ENCODE results near the gene CMPK1. TPM values are rescaled to one million over a fixed set of nuclear protein-coding genes. Genes with fewer than 3 reads are reported as not detected.

The CMPK1 gene
- total RNA-seq, 2 donors from 2014 or later, result 62.0 to 70.3 TPM

- Histone ChIP-seq H3K36me3 (replicated peaks in 1 of 2; ENCODE audit: insufficient read depth in 1 of 2, low read depth in 2 of 2) (no peaks in the 10 kb centered on the region), H3K27me3 (no peaks in the 10 kb centered on the region), H3K4me1 (no peaks in the 10 kb centered on the region), H3K4me3 (no peak overlapping the region), H3K9me3 (no peaks in the 10 kb centered on the region), H3K27ac (no peak overlapping the region)
- intact Hi-C loops (cut with DNase I), result no loop called here
- no peak for ATAC-seq
- 71 to 77% methylated on average over 3 of the region's 3 CpGs for WGBS, 2 donors
- DNase-seq, result no peak
- TF ChIP-seq CTCF (IDR thresholded peaks at IDR 0.05), result no peak
- no peak for TF ChIP-seq POLR2A (IDR thresholded peaks at IDR 0.05)
These were observed 61.8 kb downstream of the CMPK1 start for GRCh38 chr1:47395433-47395832.

- no peak for DNase-seq
- Histone ChIP-seq H3K27ac (no peak overlapping the region), H3K9me3 (no peaks in the 10 kb centered on the region), H3K27me3 (no peaks in the 10 kb centered on the region), H3K4me1 (no peaks in the 10 kb centered on the region), H3K36me3 (replicated peaks in 1 of 2; ENCODE audit: insufficient read depth in 1 of 2, low read depth in 2 of 2) (no peaks in the 10 kb centered on the region), H3K4me3 (no peak overlapping the region)
- intact Hi-C loops (cut with DNase I), result no loop called here
- TF ChIP-seq CTCF (IDR thresholded peaks at IDR 0.05) (no peak), POLR2A (IDR thresholded peaks at IDR 0.05) (no peak)
- no peak for ATAC-seq
- 86 to 94% methylated on average over 3 to 6 of the region's 6 CpGs for WGBS, 2 donors
These were observed 63.1 kb downstream of the CMPK1 start for GRCh38 chr1:47396671-47397196.

GRCh38 chr1:47399138-47399845, 65.7 kb downstream of the CMPK1 start:
- intact Hi-C loops (cut with DNase I), result no loop called here
- no peak for ATAC-seq
- H3K9me3 ChIP-seq, result no peaks in the 10 kb centered on the region
- no peaks in the 10 kb centered on the region for H3K4me1 ChIP-seq
- H3K4me3 ChIP-seq, result no peak overlapping the region
- H3K27me3 ChIP-seq, result no peaks in the 10 kb centered on the region
- TF ChIP-seq POLR2A (IDR thresholded peaks at IDR 0.05) (no peak), CTCF (IDR thresholded peaks at IDR 0.05) (no peak)
- 79 to 88% methylated on average over 4 of the region's 4 CpGs for WGBS, 2 donors
- H3K27ac ChIP-seq, result no peak overlapping the region
- no peak for DNase-seq
- H3K36me3 ChIP-seq (replicated peaks in 1 of 2; ENCODE audit: insufficient read depth in 1 of 2, low read depth in 2 of 2), result no peaks in the 10 kb centered on the region

- no peak for TF ChIP-seq POLR2A (IDR thresholded peaks at IDR 0.05)
- no peak for TF ChIP-seq CTCF (IDR thresholded peaks at IDR 0.05)
These were observed 66.2 kb downstream of the CMPK1 start for GRCh38 chr1:47399846-47400155.

GRCh38 chr1:47401761-47402160, 68.2 kb downstream of the CMPK1 start:
- ATAC-seq (no peak), DNase-seq (no peak)
- Histone ChIP-seq H3K9me3 (no peaks in the 10 kb centered on the region), H3K27ac (no peak overlapping the region), H3K36me3 (replicated peaks in 1 of 2; ENCODE audit: insufficient read depth in 1 of 2, low read depth in 2 of 2) (no peaks in the 10 kb centered on the region), H3K4me3 (no peak overlapping the region), H3K4me1 (no peaks in the 10 kb centered on the region), H3K27me3 (no peaks in the 10 kb centered on the region)
- no peak for TF ChIP-seq CTCF (IDR thresholded peaks at IDR 0.05)
- TF ChIP-seq POLR2A (IDR thresholded peaks at IDR 0.05), result no peak
- intact Hi-C loops (cut with DNase I), result no loop called here
- WGBS, 2 donors, result 51 to 56% methylated on average over 4 of the region's 4 CpGs

More at GRCh38 chr1:47399846-47400155, 66.2 kb downstream of the CMPK1 start:
- Histone ChIP-seq H3K27me3 (no peaks in the 10 kb centered on the region), H3K36me3 (replicated peaks in 1 of 2; ENCODE audit: insufficient read depth in 1 of 2, low read depth in 2 of 2) (no peaks in the 10 kb centered on the region), H3K4me1 (no peaks in the 10 kb centered on the region), H3K27ac (no peak overlapping the region), H3K9me3 (no peaks in the 10 kb centered on the region), H3K4me3 (no peak overlapping the region)
- WGBS, 2 donors, result 95 to 97% methylated on average over 4 of the region's 4 CpGs
- DNase-seq, result no peak
- no peak for ATAC-seq
- intact Hi-C loops (cut with DNase I), result no loop called here
